Adrenal gland (tissue), 12 donors: ENCODE measurements around the gene THSD7A. TPM values are rescaled to one million over a fixed set of nuclear protein-coding genes. Genes with fewer than 3 reads are reported as not detected.
A peak's percentile ranks its signal among the peaks of the same experiment; 100 is the strongest.

ENCODE experiments used
- DNase-seq, 7 donors: peaks; one replicate each; pipeline ENCODE4 v3.0.0-alpha.2; 2019 to 2020
- H3K27ac ChIP-seq, 5 donors: fragments of 200-600 bp; sonication (generic) in 4 of 5; 1 replicate in 3 of 5; 2 replicates in 2 of 5; pipeline versions ENCODE4 v1.5.1 to v1.8.0; 2016 to 2020; ENCODE audit warnings: mild to moderate bottlenecking in 1 of 5
- H3K27me3 ChIP-seq: fragments of 200-600 bp; 2 replicates; pipeline ENCODE4 v1.8.0; 2021
- H3K36me3 ChIP-seq, 2 donors: fragments of 200-600 bp; replicated peaks in 1 of 2; 1 replicate in 1 of 2; 2 replicates in 1 of 2; pipeline versions ENCODE4 v1.5.1 to v1.8.0; 2018 to 2022
- H3K4me1 ChIP-seq, 2 donors: fragments of 200-600 bp; replicated peaks in 1 of 2; 1 replicate in 1 of 2; 2 replicates in 1 of 2; pipeline versions ENCODE4 v1.5.1 to v1.8.0; 2018 to 2021
- H3K4me3 ChIP-seq, 4 donors: fragments of 200-600 bp; sonication (generic) in 3 of 4; one replicate each; pipeline ENCODE4 v1.5.1; 2016 to 2018
- H3K9me3 ChIP-seq, 3 donors: fragments of 200-600 bp; sonication (generic) in 1 of 3; replicated peaks in 1 of 3; 1 replicate in 2 of 3; 2 replicates in 1 of 3; pipeline versions ENCODE4 v1.5.1 to v1.8.0; 2016 to 2021
- CTCF ChIP-seq, 6 experiments: fragments of 450-650 bp in 4 of 6; fragments of 200-600 bp in 2 of 6; sonication (generic) in 1 of 6; IDR thresholded peaks; 1 replicate in 5 of 6; 2 replicates in 1 of 6; pipeline versions ENCODE4 v1.5.1 to v1.8.0; 2016 to 2021; ENCODE audit warnings: antibody characterized with exemption in 6 of 6, mild to moderate bottlenecking in 2 of 6, moderate library complexity in 1 of 6
- POLR2A ChIP-seq, 2 donors: fragments of 450-650 bp; IDR thresholded peaks; one replicate each; pipeline ENCODE4 v1.6.1; 2017; ENCODE audit warnings: antibody characterized with exemption in 2 of 2, mild to moderate bottlenecking in 2 of 2, moderate library complexity in 1 of 2
- WGBS, 4 donors: extraction: QIAGEN DNeasy Blood & Tissue Kit in 2 of 4; methylation state at CpG; one replicate each; pipeline versions ENCODE4 v1.1.5 to v1.1.7; 2013 to 2017; 5-methylcytosine and 5-hydroxymethylcytosine counted together
- intact Hi-C, 2 donors: fragments of 100-400 bp; cut with DNase I; formaldehyde crosslinking; loops; one replicate each; pipeline versions ENCODE4 v1.14.1 to v1.15.0; 2022 to 2023
- polyA plus RNA-seq, 3 donors: library from polyadenylated mRNA; stranded (reverse); fragments of 200-250 nt in 2 of 3; fragments of 350-450 nt in 1 of 3; fragmentation: Illumina TruSeq in 1 of 3; extraction: RNeasy Lipid Tissue Mini Kit (QIAGEN cat#74804) in 1 of 3; gene quantifications; one replicate each; pipeline ENCODE4 v1.2.3, GENCODE V29; 2013 to 2014
- total RNA-seq, 9 donors: library from RNA; depleted of rRNA in 4 of 9; stranded (reverse); fragments of >200 nt in 4 of 9; fragments of 120-200 nt in 1 of 9; fragmentation: NEBNext Ultra II Directional in 1 of 9; extraction: Animal tissue kit (Norgen Biotek cat#: 25700) in 1 of 9; gene quantifications; one replicate each; pipeline versions ENCODE4 v1.1.0 to v1.2.4, GENCODE V29; 2013 to 2023
- donor health status: healthy with polysubstance abuse.
- donor health status: Bipolar disorder and iron deficiency.
- donor health status: DM: yes; HTN: yes; CAD: no.
- donor health status: DM: no; HTN: no; CAD: no.
- donor health status: DM: no; HTN: no; CAD: no.
- donor health status: DM: yes; HTN: yes; CAD: no.

THSD7A gene
- total and polyA plus RNA-seq, 12 donors: 0.74 to 18.4 (median 4.8) TPM

- Histone ChIP-seq H3K9me3 (no peaks in the 10 kb centered on the region), H3K36me3 (no peaks in the 10 kb centered on the region), H3K4me1 (no peaks in the 10 kb centered on the region), H3K27me3 (no peaks in the 10 kb centered on the region), H3K4me3 (no peak overlapping the region), H3K27ac (no peak overlapping the region)
- DNase-seq: no peak
- no peak for TF ChIP-seq POLR2A (IDR thresholded peaks at IDR 0.05)
- no peak for TF ChIP-seq CTCF (IDR thresholded peaks at IDR 0.05)
- 55 to 79% (median 61%) methylated on average over 1 of the region's 1 CpG for WGBS, 4 donors
- intact Hi-C loops: no loop called here
These were observed 339.7 kb downstream of the THSD7A start for GRCh38 chr7:11492307-11492706.

- no peaks in the 10 kb centered on the region for H3K9me3 ChIP-seq
- no peak overlapping the region for H3K27ac ChIP-seq
- TF ChIP-seq CTCF (IDR thresholded peaks at IDR 0.05) (no peak), POLR2A (IDR thresholded peaks at IDR 0.05) (no peak)
- no peak overlapping the region for H3K4me3 ChIP-seq
- intact Hi-C loops: no loop called here
- no peak for DNase-seq
- H3K4me1 ChIP-seq: no peaks in the 10 kb centered on the region
- 89 to 91% (median 90%) methylated on average over 4 of the region's 4 CpGs for WGBS, 4 donors
- H3K36me3 ChIP-seq: no peaks in the 10 kb centered on the region
- no peaks in the 10 kb centered on the region for H3K27me3 ChIP-seq
These were observed 340.2 kb downstream of the THSD7A start for GRCh38 chr7:11491811-11492210.

- no peaks in the 10 kb centered on the region for H3K27me3 ChIP-seq
- H3K4me1 ChIP-seq: no peaks in the 10 kb centered on the region
- TF ChIP-seq POLR2A (IDR thresholded peaks at IDR 0.05) (no peak), CTCF (IDR thresholded peaks at IDR 0.05) (no peak)
- H3K9me3 ChIP-seq: no peaks in the 10 kb centered on the region
- no peaks in the 10 kb centered on the region for H3K36me3 ChIP-seq
- H3K4me3 ChIP-seq: no peak overlapping the region
- intact Hi-C loops: no loop called here
- H3K27ac ChIP-seq: no peak overlapping the region
- DNase-seq: no peak
These were observed 342.7 kb downstream of the THSD7A start for GRCh38 chr7:11489280-11489679.

- Histone ChIP-seq H3K27me3 (no peaks in the 10 kb centered on the region), H3K9me3 (no peaks in the 10 kb centered on the region), H3K4me3 (no peak overlapping the region), H3K36me3 (no peaks in the 10 kb centered on the region), H3K4me1 (no peaks in the 10 kb centered on the region), H3K27ac (no peak overlapping the region)
- TF ChIP-seq CTCF (IDR thresholded peaks at IDR 0.05) (peak in 1 of 6 experiments; percentile 12), POLR2A (IDR thresholded peaks at IDR 0.05) (no peak)
- DNase-seq: no peak
- intact Hi-C loops: no loop called here
- 62 to 86% (median 65%) methylated on average over 2 of the region's 2 CpGs for WGBS, 4 donors
These were observed 345.7 kb downstream of the THSD7A start for GRCh38 chr7:11486271-11486670.
